Measurements from ENCODE around the gene RHEX.

Gene RHEX

GRCh38 chr1:206120406-206120805, 67.4 kb downstream of the RHEX start:
- no peak for DNase-seq

DNA sequence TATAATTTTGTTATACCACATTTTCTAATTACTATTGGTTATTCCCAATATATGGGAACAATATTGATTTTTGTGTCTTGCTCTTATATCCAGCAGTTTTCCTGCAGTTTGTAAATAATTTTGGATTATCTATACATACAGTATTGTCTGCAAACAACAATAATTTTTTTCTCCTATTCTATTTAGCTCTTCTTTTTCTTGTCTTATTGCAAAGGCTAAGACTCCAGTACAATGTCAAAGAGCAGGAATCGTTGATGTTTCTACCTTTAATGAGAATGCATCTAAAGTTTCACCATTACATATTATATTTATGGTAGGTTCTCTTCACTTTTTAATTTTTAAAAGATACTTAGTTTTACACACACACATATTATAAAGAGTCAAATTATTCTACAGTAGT, 68.3 kb downstream of the RHEX start:
- no peak for DNase-seq

DNA sequence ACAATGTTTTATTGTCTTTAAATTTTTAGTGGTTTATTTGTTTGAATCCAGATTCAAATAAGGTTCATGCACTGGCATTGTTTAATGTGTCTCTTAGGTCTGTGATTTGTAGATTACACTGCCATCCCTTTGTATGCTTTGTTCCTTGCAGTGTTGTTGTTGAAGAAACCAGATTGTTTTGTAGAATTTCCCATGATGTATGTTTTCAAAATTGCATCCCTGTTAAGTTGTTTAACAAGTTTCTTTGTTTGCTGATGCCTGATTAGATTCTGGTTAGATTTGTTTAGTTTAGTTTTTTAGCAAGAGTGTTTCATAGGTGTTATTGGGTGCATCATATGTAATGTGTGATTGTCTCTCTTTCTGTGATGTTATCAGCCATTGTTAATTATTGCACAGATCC, 69.7 kb downstream of the RHEX start:
- no peak for DNase-seq

- no peak for DNase-seq
These were observed 72.4 kb downstream of the RHEX start for GRCh38 chr1:206125346-206125745.

- no peak for DNase-seq
These were observed 74.4 kb downstream of the RHEX start for GRCh38 chr1:206127336-206127735.

DNA sequence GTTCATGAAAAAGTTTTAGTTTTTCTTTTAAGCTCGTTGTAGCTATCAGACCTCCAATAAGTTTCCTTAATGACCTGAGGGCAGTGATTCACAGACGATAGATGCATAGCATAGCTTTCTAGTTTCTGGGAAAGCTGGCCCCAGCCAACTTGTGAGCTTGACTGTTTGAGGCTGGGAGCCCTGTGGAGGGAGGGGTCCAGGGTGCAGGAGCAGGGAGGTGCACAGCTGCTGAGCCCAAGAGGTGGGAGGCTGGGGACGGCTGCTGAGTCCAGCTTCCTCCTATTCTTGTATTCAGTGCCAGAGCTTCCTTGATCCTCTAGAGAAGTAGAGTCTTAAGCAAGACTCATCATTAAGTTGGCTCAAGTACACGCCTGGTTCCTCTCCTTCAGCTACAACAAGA, 75.2 kb downstream of the RHEX start:
- DNase-seq = no peak

DNA sequence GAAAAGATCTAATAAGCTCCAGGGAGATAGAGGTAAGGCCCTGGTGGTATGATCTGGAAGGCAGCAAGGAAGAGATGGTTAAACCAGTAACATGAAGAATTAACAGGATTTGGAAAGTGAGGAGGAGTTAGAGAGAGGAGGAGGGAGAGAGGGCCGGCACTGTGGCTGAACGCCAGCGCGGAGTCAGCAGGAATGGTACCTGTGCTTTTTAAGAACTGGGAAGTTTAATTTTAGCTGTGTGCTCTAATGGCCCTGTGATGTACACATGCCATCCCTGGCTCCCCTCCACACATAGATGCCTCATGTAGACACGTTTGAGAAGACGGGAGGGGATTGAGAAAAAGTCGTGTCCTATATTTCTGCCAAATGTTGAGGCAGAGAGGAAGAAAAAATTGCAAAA, 78.1 kb downstream of the RHEX start:
- no peak for DNase-seq

DNA sequence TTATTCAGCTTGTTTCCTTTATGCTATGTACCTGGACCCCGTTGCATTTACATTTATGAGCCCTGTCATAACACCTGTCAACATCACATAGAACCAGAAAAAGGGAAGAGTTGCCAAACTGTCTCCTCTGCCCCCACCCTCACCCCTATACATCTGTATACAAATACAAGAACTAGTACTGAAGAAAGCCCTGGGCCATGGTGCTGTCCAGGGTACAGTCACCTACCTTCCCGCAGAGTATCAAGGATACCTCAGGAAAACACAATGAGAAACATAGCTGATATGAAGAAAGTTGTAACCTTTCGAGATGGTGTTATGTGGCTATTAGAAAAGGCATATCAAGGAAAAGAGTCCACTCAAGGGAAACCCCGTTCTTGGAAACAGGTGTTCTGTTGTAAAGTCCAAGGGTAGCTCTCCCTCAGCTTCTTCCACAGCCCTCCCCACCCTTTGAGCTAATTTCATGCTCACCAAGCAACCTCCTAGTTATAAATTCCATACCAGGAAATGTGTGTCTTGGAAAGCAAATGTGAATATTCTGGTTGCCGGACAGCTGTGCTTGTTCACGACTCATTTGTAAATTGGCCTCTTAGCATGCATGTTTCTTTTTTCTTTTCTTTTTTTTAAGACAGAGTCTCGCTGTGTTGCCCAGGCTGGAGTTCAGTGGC, 80.9 kb downstream of the RHEX start:
- DNase-seq = no peak

- DNase-seq = no peak
These were observed 82.3 kb downstream of the RHEX start for GRCh38 chr1:206135248-206135647.

GRCh38 chr1:206136241-206136640, 83.3 kb downstream of the RHEX start:
- no peak for DNase-seq

GRCh38 chr1:206142011-206142410, 89.0 kb downstream of the RHEX start:
- no peak for DNase-seq

GRCh38 chr1:206142770-206143169, 89.8 kb downstream of the RHEX start:
- no peak for DNase-seq

- no peak for DNase-seq
These were observed 90.7 kb downstream of the RHEX start for GRCh38 chr1:206143537-206144172.

DNA sequence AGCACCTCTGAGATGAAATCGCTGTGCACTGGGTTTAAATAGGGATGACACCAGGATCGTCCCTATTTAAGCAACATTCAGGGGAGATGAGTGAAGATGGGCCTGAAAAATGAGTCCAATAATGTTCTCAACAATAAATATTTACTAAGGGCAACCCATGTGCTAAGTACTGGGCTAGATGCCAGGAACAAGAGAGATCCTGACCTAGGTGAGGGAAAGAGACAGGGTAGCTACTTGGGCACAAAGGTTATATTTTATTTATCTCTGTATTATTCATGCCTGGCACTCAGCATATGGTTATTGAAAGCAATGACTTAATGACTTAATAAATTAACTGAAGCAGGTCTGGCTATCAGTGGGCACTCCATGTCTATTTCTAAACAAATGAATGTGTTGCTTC, 91.6 kb downstream of the RHEX start:
- DNase-seq = no peak

- no peak for DNase-seq
These were observed 92.9 kb downstream of the RHEX start for GRCh38 chr1:206145771-206146290.
